ENCODE results near the gene NPAS3. TPM values are rescaled to one million over a fixed set of nuclear protein-coding genes. Genes with fewer than 3 reads are reported as not detected.

The NPAS3 gene
- total RNA-seq, 2 experiments from 2014 or later, result not detected

DNA sequence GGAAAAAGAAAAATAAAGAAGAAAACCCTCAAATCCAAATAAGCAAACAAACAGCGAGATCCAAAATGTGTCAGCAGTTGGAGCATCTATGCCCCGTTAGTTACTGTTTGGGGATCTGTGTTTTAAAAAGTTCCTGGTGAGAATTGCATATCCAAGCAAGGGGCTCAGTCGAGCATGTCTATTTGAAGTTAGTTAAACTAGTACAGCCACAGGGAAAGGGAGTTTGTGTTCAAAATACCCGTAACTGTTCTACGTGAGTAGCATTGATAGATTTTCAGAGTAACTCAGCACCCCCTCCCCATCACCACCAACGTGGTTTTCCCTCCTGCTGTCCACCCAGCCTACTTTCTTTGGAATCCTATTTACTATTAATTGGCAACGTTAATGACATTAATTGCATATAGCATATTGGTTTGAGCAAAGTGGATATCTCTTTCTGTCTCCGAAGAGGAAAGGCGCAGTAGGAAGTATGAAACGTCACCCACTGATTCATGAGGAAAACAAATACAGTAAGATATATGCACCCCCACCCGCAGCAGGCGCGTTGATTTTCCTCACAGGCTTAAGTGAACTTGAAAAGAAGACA is 1.5 kb downstream of the NPAS3 start:
- no peak for TF ChIP-seq CTCF (conservative IDR thresholded peaks at IDR 0.05; ENCODE audit: low read length)
- no peak for TF ChIP-seq EZH2phosphoT487 (IDR thresholded peaks at IDR 0.05; ENCODE audit: borderline replicate concordance, low read depth, low read length)
- CTCF ChIA-PET (ENCODE audit: unreplicated experiment), result no interaction called here
- H2AFZ ChIP-seq (ENCODE audit: low read length), result no peak overlapping the region
- H3K4me1 ChIP-seq (ENCODE audit: insufficient read depth, low read length, poor library complexity, severe bottlenecking), result no peaks in the 10 kb centered on the region
- H3K4me2 ChIP-seq (ENCODE audit: low read length), result no peak overlapping the region
- no peak overlapping the region for H3K4me3 ChIP-seq (ENCODE audit: low read depth, low read length, poor library complexity, severe bottlenecking)
- no peak for DNase-seq (ENCODE audit: low spot score)
- no peaks in the 10 kb centered on the region for H3K9me3 ChIP-seq (ENCODE audit: low read length)
- H3K36me3 ChIP-seq (ENCODE audit: insufficient read depth, low read length), result peaks cover 67% of the 10 kb centered on the region
- no peaks in the 10 kb centered on the region for H3K9me2 ChIP-seq (ENCODE audit: insufficient read depth, low read length)
- BruUV-seq (replicated peaks), result no TSS peak
- intact Hi-C loops (cut with micrococcal nuclease; ENCODE audit: unreplicated experiment), result no loop called here
- H4K20me1 ChIP-seq (ENCODE audit: insufficient read depth, low read length), result no peaks in the 10 kb centered on the region
- H3K27ac ChIP-seq (ENCODE audit: low read depth, low read length, poor library complexity, severe bottlenecking), result no peak overlapping the region
- H3K79me2 ChIP-seq (ENCODE audit: insufficient read depth, low read depth, low read length), result peaks cover 14% of the 10 kb centered on the region
- POLR2A ChIA-PET, result interaction anchor here (1.3 kb wide), 1 partner anchor 15 kb away, joined by 3 read pairs; no protein-coding TSS in a partner anchor

GRCh38 chr14:32940711-32941667 is 2.3 kb downstream of the NPAS3 start:
- Histone ChIP-seq H3K4me2 (ENCODE audit: low read length) (no peak overlapping the region), H3K9me3 (ENCODE audit: low read length) (no peaks in the 10 kb centered on the region), H3K79me2 (ENCODE audit: insufficient read depth, low read depth, low read length) (peaks cover 14% of the 10 kb centered on the region), H3K36me3 (ENCODE audit: insufficient read depth, low read length) (peaks cover 66% of the 10 kb centered on the region), H3K27ac (ENCODE audit: low read depth, low read length, poor library complexity, severe bottlenecking) (no peak overlapping the region), H3K4me1 (ENCODE audit: insufficient read depth, low read length, poor library complexity, severe bottlenecking) (no peaks in the 10 kb centered on the region), H4K20me1 (ENCODE audit: insufficient read depth, low read length) (no peaks in the 10 kb centered on the region), H3K4me3 (ENCODE audit: low read depth, low read length, poor library complexity, severe bottlenecking) (no peak overlapping the region), H3K9me2 (ENCODE audit: insufficient read depth, low read length) (no peaks in the 10 kb centered on the region), H2AFZ (ENCODE audit: low read length) (no peak overlapping the region)
- CTCF ChIA-PET (ENCODE audit: unreplicated experiment), result no interaction called here
- POLR2A ChIA-PET, result interaction anchor here (1.3 kb wide), 1 partner anchor 16 kb away, joined by 3 read pairs; no protein-coding TSS in a partner anchor
- DNase-seq (ENCODE audit: low spot score), result no peak
- no TSS peak for BruUV-seq (replicated peaks)
- intact Hi-C loops (cut with micrococcal nuclease; ENCODE audit: unreplicated experiment), result no loop called here
- TF ChIP-seq CTCF (conservative IDR thresholded peaks at IDR 0.05; ENCODE audit: low read length) (no peak), EZH2phosphoT487 (IDR thresholded peaks at IDR 0.05; ENCODE audit: borderline replicate concordance, low read depth, low read length) (no peak)
